GM19467 (cell line): ENCODE results near the gene PCDH9.

ENCODE experiments used
- ATAC-seq: cut with Tn5 transposase; IDR thresholded peaks from one replicate; pipeline ENCODE4 v1.9.1; 2021; ENCODE audit warnings: mild to moderate bottlenecking, moderate library complexity; ENCODE audit not compliant: unreplicated experiment

PCDH9 gene, protein sequence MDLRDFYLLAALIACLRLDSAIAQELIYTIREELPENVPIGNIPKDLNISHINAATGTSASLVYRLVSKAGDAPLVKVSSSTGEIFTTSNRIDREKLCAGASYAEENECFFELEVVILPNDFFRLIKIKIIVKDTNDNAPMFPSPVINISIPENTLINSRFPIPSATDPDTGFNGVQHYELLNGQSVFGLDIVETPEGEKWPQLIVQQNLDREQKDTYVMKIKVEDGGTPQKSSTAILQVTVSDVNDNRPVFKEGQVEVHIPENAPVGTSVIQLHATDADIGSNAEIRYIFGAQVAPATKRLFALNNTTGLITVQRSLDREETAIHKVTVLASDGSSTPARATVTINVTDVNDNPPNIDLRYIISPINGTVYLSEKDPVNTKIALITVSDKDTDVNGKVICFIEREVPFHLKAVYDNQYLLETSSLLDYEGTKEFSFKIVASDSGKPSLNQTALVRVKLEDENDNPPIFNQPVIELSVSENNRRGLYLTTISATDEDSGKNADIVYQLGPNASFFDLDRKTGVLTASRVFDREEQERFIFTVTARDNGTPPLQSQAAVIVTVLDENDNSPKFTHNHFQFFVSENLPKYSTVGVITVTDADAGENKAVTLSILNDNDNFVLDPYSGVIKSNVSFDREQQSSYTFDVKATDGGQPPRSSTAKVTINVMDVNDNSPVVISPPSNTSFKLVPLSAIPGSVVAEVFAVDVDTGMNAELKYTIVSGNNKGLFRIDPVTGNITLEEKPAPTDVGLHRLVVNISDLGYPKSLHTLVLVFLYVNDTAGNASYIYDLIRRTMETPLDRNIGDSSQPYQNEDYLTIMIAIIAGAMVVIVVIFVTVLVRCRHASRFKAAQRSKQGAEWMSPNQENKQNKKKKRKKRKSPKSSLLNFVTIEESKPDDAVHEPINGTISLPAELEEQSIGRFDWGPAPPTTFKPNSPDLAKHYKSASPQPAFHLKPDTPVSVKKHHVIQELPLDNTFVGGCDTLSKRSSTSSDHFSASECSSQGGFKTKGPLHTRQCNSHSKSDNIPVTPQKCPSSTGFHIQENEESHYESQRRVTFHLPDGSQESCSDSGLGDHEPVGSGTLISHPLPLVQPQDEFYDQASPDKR (N-terminal part only)

DNA sequence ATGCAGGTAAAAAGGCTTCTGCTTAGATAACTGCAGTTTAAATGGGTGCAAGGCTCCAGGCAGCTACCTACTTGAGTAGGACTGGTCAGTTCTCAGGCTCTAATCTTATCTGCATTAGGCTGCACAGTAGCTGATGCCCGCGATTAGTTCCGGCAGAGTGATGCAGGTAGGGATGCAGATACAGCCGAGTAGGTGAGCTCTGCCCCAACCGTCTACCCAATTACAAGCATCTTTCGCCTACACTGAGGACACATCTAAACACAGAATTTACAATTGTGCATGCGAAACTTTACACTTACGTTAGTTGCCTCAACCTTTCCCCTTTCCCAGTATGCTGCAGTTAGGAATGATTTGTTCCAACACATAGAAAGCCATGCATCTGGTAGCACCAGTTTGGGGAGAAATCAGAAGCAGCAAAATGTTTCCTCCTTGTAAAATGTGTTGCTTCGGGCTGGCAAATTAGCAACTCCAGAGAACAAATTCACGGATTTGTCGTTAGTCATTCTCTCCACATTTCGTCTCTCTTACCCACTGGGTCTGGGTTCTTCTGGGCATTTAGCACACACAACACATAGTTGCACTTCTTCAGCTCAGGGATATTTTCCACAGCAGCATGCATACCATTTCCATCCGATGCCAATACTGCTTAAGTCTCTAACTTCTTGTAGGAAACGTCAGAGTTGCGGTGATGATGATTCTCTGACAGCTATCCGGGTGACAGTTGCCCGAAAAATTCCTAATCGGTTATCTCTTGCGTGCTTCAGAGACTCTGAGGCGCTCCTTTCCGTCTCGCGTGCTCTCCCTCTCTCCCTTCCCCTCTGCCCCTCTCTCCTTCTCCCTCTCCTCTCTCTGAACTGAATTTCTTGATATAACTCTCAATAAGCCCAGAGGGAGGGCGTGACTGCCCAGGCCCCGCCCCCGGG, at the start of gene PCDH9:
Gene PCDH9 (minus strand): TSS at position 856 of the 923 bp plus-strand sequence. CDS start 1,896 bp downstream, outside the sequence.
- peak; percentile 0 for ATAC-seq

DNA sequence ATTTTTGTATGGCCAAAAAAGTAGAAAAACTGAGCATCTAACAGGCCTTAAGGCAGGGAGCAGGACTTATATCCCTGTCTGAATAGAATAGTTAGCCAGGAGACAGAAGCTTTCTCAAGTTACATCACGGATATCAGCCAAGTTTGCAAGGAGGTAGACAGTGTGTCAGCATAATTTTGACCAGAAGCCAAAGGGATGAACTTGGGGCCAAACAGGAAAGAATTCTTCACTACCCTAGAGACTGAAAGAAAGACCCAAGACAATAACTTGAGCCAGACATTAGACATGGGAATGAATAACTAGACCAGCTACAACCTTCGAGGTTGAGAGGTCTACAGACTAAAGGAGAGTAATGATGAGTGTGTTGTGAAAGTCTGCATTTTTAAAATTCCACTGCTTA, 48.1 kb upstream of the PCDH9 start:
- no peak for ATAC-seq

GRCh38 chr13:67277581-67277980, 47.4 kb upstream of the PCDH9 start:
- ATAC-seq, result no peak

DNA sequence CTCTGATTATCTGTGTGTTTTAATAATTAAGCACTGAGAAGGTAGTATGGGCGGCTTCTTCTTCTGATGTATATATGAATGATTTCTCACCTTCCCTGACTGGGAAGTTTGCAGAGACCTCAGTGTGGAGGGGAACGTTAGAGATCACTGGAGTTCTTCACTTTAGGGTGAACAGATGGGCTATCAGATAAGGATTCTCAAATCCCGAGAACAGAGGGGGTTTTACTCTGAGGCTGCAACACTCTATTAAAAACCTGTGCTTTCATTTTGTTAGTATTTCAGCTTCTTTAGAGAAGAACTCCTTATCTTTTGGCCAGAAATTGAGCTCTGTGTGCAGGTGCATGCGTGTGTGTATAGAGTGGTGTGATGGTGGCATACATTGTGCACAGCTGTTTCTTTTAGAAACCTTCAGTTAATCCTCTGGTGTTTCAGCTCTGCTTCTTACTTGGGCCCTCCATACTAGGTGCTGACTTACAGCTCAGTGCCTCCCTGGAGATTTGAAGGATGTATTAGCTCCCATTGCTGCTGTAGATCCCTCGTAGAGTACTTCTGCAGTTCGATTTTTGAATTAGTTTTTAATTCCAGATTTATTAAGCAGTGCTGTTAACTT, 45.3 kb upstream of the PCDH9 start:
- ATAC-seq, result no peak

- ATAC-seq, result no peak
Measured at GRCh38 chr13:67273001-67273400, 42.9 kb upstream of the PCDH9 start.

- ATAC-seq, result no peak
Measured at GRCh38 chr13:67267136-67267535, 37.0 kb upstream of the PCDH9 start.

GRCh38 chr13:67259208-67259607, 29.1 kb upstream of the PCDH9 start:
- ATAC-seq, result no peak

GRCh38 chr13:67258482-67258881, 28.3 kb upstream of the PCDH9 start:
- no peak for ATAC-seq

GRCh38 chr13:67238861-67239260, 8.7 kb upstream of the PCDH9 start:
- ATAC-seq, result no peak

- ATAC-seq, result no peak
Measured at GRCh38 chr13:67238277-67238859, 8.2 kb upstream of the PCDH9 start.

DNA sequence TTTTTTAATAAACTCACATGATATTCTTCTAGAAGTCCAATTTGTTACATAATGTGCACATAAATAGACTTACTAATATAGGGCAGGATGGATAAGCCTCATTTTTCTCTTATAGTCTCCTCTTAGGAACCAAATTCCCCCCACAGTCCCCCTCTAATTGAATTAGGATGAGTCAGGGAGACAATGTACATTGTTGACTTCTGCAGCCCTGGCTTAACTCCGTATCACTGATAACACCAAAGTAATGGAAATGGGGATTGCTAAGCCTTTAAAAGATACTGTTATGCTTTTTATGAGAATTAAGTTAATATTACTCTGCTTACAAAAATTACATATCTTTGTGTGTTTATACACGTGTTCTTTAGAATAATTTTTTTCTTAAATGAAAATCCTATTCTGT, 5.1 kb upstream of the PCDH9 start:
- no peak for ATAC-seq

DNA sequence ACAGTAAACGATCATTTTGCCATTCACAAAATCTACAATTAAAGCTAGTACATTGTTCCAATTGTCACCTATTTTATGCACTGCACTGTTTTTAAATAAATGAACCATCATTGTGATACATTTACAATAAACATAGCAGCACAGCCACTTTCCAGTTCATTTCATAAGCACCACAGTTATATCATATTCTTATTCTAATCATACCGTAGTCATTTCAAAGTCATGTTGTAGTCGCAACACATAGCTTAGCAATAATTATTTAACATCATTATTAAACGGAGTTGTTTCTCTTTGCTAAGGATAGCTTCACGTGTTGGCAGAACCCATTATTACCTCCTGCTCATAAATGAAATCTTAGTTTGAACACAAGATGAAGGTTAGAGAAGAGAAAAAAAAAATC, 2.2 kb upstream of the PCDH9 start:
- no peak for ATAC-seq

- no peak for ATAC-seq
Measured at GRCh38 chr13:67231289-67232000, 1.3 kb upstream of the PCDH9 start.

DNA sequence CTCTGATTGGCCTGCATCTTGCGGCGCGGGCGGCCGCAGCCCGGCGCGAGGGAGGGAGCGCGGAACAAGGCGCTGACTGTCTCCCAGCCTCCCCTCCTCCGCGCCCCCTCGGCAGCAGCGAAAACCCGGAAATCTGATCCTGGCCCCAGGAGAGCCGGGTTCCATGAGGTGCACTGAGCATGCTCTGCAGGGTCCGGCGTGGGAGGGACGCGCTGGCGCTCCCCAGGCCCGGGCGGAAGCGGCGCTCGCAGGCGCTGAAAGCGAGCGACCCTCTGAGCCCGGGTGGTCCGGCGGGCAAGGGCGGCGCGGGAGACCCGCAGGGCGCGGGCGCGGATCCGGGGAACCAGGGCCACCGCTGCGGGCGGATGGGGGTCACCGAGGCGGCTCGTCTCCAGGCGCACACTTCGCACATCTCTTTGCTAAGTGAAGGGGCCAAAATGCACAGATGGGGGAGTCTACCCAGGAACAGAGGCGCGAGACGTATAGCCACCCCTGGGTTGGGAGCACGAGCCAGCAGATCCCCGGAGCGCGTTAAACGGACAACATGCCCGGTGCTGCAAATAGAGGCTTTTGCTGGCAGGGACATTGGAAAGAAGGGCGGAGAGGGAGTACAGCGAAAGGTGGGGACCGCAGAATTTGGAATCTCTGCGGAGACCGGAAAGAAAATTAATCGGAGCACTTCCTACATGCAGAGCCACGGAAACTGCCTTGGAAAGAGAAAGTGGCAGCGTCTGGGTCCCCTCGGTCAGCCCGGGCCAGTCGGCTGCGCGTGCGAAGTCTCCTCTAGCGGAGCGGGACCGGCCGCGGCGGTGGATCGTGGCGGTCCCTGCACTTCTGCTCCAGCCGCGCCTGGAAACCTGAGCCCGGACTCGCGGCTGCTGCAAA, 510 bp upstream of the PCDH9 start:
- ATAC-seq, result peak; percentile 99

GRCh38 chr13:67228916-67229315, 1.2 kb downstream of the PCDH9 start:
- no peak for ATAC-seq

DNA sequence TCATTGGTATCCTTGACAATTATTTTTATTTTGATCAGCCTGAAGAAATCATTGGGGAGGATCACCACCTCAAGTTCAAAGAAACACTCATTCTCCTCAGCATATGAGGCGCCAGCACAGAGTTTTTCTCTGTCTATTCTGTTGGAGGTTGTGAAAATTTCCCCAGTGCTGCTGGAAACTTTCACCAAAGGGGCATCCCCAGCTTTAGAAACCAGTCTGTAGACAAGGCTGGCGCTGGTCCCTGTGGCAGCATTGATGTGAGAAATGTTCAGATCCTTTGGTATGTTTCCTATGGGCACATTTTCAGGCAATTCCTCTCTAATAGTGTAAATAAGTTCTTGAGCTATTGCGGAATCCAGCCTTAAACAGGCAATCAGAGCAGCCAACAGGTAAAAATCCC, 2.1 kb downstream of the PCDH9 start:
- ATAC-seq, result no peak

DNA sequence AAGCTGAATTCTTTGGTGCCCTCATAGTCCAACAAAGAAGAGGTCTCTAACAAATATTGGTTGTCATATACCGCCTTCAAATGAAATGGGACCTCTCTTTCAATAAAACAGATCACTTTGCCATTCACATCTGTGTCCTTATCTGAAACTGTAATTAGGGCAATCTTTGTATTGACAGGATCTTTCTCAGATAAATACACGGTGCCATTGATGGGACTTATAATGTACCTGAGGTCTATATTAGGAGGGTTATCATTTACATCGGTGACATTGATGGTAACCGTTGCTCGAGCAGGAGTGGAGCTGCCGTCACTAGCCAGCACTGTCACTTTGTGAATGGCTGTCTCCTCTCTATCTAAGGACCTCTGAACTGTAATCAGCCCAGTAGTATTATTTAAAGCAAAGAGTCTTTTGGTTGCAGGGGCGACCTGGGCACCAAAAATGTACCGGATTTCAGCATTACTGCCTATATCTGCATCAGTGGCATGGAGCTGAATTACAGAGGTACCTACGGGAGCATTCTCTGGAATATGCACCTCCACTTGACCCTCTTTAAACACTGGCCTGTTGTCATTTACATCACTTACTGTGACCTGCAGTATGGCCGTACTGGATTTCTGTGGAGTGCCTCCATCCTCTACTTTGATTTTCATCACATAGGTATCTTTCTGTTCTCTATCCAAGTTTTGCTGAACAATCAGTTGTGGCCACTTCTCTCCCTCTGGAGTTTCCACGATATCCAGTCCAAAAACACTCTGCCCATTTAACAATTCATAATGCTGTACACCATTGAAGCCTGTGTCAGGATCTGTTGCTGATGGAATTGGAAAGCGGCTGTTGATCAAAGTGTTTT, 2.8 kb downstream of the PCDH9 start:
- ATAC-seq, result no peak
